GM20431 (cell line): ENCODE data around the gene ZNG1C.
"Not testable (repeated sequence)": the region's sequence is repeated elsewhere in the genome, so short reads cannot be mapped to it uniquely, and the experiment has no call there.

Source experiments
- in situ Hi-C: fragments of 300-500 bp; cut with MseI, MboI; formaldehyde crosslinking; loops from one replicate; pipeline ENCODE4 v1.15.0; 2020; ENCODE audit warnings: low sequenced_read_pairs; ENCODE audit not compliant: unreplicated experiment

Gene ZNG1C

DNA sequence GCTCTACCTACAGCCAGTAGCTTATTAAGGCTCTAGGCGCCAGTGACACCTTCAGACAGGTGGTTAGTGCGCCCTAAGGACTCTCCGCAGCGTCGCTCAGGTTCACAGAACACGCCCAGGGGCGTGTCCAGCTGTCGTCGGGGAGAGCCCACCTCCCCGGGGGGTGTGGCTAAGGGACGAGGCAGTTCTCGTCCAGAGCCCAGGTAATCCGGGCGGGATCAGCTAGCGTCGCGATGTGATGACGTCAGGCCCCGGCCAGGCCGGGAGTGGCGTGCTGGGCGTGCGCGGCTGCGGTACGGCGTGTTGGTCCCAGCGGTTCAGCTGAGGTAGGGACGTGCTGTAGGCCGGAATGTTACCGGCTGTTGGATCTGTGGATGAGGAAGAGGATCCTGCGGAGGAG is at the start of gene ZNG1C:
ZNG1C (plus strand) TSS at position 301 of the 400 bp plus-strand sequence; CDS start at position 350, 49 bp downstream.
- in situ Hi-C loops = not testable (repeated sequence)

DNA sequence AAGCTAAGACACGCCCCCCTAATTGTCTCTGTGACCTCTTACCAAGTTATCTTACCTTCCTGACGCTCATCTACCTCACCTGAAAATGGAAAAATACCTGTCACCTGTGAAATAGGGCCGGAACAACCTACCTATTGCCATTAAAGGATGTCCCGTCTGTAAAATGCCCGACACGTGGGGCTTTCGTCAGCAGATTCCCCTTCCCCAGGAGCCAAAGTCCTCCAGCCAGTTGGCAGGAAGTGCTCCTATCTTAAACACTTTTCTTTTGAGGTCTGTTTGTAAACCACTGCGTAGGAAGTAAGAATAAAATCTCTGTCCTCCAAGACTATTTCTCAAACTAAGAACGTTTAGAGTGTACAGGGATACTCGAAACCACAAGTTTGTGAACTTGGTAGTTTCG is 654 bp downstream of the ZNG1C start:
- in situ Hi-C loops = not testable (repeated sequence)

DNA sequence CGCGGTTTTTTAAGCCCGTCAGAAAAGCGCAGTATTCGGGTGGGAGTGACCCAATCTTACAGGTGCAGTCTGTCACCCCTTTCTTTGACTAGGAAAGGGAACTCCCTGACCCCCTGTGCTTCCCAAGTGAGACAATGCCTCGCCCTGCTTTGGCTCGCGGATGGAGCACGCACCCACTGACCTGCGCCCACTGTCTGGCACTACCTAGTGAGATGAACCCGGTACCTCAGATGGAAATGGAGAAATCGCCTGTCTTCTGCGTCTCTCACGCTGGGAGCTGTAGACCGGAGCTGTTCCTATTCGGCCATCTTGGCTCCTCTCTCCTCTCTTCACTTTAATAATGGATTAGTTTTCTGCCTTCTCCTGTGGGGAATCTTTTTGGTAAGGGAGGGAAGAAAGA is 39.3 kb downstream of the ZNG1C start:
- in situ Hi-C loops = not testable (repeated sequence)

DNA sequence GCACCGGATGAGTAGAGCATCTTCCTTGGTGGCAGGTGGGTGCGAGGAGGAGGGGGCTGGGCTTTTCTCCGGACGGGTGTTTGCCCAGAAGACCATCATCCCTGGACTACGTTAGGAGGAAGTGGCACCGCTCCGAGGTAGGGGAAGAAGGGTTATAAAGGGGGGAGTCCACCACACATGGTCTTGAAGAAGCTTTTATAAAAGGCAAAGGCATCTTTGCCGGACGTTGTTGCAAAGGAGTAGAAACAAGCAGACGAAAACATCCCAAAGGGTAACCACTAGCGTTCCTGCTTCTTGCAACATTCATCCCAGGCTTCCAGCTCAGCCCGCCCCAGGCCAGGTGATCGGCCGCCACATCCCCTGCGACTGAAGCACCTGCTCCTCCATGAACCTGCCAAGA is 60.8 kb downstream of the ZNG1C start, which contains the start of gene FOXD4L3:
FOXD4L3 (plus strand) TSS at position 301 of the 400 bp plus-strand sequence; CDS start at position 386, 85 bp downstream.
- in situ Hi-C loops = not testable (repeated sequence)

DNA sequence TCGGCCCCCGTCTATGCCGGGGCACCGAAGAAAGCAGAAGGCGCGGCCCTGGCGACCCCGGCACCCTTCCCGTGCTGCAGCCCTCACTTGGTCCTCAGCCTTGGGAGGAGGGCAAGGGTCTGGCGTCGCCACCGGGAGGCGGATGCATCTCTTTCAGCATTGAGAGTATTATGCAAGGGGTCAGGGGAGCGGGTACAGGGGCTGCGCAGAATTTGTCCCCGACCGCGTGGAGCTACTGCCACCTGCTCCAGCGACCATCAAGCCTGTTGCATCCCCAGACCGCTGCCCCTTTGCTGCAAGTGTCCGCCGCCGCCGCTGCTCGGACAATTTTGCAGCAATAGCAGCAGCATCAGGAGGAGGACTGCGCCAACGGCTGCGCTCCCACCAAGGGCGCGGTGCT is 62.0 kb downstream of the ZNG1C start:
- in situ Hi-C loops = not testable (repeated sequence)

DNA sequence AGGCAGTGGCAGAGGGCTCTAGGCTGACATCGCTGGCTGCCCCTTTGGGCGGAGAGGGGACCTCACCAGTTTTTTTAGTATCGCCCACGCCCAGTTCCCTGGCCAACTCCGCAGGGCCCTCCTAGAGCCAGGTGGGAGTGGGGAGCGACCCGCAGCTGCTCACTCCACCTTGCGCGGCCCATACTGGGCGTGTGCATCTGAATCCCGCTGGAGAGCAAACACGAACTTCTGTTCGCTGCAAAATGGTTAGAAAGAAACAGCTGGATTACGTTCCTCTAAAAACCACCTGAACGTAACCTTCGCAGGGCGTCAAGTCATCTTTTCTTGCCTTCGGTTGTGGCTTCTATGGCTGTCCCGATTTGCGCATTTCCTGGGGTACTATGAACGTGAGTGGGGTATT is 62.4 kb downstream of the ZNG1C start:
- in situ Hi-C loops = not testable (repeated sequence)

DNA sequence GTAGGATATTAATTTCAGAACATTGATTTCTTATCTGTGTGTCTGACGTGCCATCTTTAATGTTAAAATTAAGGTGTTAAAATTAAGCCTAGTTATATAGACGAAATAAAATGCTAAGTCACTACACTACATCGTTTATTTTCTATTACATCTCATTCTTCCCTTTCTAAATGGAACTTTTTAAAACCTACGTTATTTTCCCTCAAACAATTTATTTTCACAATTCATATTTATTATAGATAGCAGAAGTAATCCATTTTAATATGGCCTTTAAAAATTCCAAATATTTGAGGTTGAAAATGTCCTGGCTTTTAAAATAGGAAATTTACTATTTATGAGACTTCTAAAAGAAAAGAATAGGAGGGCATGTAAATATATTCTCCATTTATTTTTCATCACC is 63.0 kb downstream of the ZNG1C start:
- in situ Hi-C loops = not testable (repeated sequence)

DNA sequence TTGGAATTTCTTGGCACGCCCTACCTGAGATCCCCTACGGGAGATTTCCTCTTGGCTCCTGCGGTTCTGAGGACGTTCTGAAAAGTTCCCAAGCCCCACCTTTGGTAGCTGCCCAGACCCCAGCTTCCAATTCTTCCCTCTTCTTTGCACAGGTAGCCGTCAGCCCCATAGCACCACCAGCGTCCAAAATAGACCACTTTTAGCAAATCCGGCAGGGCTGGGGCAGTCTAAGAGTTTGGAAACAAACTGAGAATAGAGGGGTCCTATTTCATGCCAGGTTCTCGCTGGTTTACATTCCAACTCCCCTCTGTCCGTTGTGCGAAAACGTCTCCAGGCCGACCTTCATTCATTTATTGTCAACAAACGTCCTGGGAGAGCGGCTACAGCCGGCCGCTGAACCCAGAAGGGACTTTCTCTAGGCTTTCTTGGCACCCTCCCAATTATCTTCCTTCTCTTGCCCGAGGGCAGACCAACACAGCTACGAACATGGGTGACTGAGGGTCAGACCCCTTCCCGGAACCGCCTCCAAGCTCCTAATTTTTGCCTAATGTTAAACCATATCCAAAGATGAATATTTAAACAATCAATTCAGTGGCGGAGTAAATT is 64.0 kb downstream of the ZNG1C start:
- in situ Hi-C loops = not testable (repeated sequence)

DNA sequence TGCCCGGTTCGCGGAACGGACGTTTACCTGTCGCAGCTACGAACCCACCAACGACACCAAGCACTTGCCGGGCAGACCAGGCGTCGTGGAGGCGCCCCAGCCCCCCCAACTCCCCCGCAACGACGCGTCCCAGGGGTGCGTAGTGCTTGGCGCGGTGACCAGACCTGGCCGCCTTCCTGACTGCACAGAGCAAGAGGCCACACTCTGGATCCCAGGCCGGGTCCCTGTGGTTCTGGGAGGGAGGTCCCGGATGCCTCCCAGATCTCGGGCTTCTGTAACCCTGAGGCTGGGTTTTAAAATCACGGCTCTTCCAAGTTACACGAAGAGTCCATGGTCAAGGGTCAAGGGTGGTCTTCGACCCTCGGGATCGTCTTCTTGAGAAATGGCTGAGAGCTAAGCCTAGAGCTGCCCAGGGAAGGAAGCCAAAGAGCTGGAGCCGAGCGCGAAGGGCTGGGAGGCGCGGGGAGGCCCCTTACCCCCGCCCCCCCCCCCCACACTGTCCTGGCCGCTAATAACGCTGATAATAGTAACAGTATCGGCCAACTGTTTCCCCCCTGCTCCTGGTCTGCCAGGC is 64.7 kb downstream of the ZNG1C start:
- in situ Hi-C loops = not testable (repeated sequence)

DNA sequence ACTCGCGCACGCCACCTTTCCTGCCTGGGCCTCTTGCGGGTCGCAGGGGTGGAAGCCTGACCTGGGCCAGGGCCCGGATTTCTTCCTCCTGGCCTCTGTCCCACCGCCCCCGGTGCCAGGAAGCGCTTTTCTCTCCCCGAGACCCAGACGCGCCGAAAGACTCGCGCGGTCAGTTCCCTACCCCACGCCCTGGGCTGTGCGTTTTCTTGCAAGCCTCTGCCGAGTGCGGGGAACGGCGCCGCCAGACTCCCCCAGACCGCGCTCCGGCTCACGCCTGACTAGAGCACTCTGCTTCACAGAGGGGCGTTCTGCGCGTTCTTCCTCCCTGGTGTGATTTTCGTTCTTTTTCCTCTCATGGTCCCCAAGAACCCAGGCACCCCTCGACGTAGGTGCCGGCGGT is 65.3 kb downstream of the ZNG1C start:
- in situ Hi-C loops = not testable (repeated sequence)

DNA sequence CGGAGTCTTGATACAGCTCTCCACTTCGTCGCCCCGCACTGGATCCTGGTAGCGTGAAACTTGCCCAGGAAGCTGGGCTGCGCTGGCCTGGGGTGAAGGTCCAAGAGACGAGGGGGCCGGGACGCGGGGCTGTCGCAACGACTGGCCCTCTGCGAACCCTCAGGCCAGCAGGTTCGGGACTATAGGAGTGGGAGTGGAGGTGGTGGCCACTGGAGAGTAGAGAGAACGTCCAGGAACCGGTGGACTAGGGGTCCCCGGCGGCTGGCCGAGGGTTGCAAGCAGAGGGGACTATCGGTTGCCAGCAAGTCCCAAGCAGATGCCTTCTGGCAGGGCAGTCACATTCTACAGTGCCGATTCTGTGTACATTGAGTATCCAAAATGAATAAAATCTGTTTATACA is 65.9 kb downstream of the ZNG1C start:
- in situ Hi-C loops = not testable (repeated sequence)

DNA sequence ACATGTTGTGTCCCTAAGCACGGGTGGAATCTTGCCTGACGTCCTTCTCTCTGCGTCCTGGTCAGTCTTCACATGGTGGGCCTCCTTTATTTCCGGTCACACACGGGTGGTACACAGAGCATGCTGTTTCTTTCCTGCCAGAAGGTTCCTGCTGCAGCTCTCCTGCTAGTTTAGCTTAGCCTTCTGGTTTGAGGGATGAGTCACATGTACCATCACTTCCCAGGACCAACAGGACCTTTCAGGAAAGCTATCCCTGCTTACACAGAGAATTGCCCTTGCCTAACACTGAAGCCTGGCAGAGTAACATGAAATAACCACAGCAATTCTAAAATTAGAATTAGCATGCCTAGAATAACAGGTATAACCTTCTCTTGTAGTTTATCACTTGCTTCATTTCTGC is 69.4 kb downstream of the ZNG1C start:
- in situ Hi-C loops = not testable (repeated sequence)

DNA sequence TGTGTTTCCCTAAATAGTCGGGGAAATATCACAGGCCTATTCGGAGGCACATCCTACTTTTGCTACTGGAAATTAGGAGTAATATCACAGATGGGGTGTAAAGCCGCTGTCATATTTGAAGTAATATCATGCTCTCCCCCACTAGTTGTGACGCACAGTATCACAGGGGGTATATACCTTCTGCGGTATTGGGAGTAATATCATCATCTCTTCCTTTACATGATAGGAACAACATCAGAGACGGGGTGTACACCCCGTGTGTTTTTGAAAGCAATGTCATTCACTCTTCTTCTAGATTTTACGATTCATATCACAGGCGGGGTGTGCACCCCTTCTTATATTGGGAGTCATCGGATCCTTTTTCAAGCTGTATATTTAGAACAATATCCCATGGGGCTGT is 76.4 kb downstream of the ZNG1C start:
- in situ Hi-C loops = not testable (repeated sequence)

DNA sequence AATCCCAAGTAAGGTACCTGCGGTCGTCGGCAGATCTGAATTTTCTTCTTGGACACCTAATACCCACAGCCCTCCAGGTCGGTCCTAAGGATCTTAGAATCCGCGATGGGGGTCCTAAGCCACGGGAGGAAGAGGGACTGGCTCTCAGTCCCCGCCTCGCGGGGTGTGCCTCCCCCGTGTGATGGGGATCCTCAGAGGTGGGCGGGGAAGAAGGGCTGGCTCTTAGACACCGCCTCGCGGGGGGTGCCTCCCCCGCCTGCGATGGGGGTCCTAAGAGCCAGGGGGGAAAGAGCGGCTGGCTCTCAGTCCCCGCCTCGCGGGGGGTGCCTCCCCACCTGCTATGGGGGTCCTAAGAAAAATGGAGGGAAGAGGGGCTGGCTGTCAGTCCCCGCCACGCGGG is 82.0 kb downstream of the ZNG1C start:
- in situ Hi-C loops = not testable (repeated sequence)

DNA sequence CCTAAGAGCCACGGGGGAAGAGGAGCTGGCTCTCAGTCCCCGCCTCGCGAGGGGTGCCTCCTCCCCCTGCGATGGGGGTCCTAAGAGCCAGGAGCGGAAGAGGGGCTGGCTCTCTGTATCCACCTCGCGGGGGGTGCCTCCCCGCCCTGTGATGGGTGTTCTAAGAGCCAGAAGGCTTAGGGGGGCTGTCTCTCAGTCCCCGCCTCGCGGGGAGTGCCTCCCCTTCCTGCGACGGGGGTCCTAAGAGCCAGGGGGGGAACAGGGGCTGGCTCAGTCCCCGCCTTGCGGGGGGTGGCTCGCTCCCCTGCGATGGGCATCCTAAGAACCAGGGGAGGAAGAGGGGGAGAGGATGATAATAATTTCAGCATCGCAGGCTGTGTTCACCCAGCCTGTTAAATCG is 82.7 kb downstream of the ZNG1C start:
- in situ Hi-C loops = not testable (repeated sequence)

DNA sequence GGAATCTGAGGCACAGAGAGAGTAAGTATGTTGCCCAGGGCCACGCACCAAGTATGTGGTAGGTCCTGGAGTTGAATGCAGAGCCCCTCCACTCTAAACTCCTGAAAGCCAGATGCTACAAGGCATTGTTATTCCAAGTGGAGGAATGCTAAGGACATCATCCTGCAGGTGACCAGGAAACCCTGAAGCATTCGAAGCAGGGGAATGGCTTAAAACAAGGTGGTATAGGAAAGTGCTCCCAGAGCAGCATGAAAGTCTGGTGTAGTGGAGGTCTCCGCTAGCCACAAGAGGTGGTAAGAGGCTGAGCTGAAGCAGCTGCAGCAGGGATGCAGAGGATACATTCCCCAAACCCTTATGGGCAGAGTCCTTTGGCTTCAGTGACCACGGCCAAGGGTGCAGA is 87.3 kb downstream of the ZNG1C start:
- in situ Hi-C loops = not testable (repeated sequence)

DNA sequence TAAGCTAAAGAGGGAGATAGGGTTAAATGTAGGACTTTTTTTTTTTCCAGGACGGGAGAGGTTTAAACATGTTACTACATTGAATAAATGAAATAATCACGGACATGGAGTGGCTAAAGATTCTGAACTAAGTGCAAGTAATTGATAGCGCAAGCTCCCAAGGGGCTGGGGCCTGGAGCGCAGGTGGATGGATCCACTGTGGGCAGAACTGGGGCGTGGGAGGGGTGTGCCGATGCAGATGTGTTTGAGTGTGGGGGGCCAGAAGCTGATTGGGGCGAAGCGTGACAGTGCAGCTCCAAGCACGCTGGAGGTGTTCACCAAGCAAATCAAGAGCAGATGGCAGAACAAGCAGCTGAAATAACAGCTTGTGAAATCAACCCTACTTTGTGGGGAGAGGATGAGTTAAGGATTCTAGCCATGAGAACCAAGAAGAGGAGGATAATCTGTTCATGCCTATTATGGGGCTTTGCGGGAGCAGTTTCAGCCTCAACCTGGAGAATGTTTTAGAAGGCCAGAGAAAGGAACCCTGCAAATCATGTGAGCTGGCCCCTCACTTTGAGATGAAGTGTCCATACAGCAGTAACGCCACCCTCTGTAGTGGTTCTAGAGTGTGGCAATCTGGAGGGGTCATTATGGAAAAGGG is 88.9 kb downstream of the ZNG1C start:
- in situ Hi-C loops = not testable (repeated sequence)

DNA sequence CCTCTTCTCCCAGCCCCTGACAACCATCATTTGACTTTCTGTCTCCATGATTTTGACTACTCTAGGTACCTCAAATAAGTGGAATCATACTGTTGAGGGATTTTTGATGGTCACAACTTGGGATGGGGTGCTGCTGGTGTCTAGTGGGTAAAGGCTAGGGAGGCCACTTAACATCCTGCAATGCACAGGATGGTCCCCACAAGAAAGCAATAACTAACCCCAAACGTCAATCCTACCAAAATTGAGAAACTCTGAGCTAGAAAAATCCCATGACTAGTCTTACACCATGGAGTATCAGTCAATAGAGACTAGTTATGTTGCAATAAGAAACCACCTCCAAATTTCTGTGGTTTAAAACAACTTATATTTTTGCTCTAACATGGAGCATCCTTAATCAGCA is 90.3 kb downstream of the ZNG1C start:
- in situ Hi-C loops = not testable (repeated sequence)

DNA sequence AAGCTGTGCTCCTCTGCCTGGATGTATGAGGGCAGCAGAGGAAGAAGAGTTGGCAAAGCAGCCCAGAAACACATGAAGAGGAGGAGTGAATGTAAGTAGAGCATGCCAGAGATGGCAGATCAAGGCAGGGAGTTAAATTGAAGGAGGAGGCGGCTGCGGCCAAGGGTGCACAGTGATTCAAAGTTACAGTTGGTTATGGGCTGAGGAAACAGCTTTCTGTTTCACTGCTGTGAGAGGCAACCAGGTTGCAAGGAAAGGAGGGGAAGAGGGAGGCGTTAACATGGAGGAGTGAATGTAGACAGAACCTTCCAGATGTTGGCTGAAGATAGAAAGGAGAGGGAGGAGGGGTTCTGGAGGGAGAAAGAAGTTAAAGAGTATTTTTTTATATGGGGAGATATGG is 94.2 kb downstream of the ZNG1C start:
- in situ Hi-C loops = not testable (repeated sequence)

DNA sequence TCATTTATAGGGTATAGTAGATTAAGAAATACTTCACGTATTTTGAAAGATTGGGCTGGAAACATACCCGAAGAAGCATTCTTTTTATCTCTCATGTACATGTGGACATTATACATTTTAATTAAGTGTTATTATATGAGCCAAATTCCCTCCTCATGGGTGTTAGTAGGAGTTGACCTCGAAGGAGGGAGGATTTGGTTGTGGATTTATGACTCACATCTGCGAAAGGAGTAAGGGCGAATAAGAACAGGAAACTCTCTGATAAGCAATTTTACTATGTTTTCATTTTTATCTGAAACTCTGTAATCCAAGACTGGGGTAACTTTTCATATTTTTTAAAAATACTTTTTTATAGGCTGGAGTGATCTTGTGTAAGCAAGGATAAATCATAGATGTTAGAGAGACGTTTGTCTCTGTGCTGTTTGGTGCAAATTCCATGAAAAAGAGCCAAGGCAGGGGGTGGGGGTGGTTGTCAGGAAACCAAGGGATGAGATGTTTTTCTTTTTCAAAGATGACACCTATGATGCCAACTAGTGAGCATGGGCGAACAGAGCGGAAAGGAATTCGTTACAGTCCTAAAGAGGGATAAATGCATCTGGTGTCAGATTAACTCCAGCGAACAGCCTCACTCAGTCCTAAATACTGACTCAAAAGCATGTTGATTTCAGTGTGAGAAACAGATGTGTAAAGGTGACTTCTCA is 95.0 kb downstream of the ZNG1C start:
- in situ Hi-C loops = not testable (repeated sequence)

DNA sequence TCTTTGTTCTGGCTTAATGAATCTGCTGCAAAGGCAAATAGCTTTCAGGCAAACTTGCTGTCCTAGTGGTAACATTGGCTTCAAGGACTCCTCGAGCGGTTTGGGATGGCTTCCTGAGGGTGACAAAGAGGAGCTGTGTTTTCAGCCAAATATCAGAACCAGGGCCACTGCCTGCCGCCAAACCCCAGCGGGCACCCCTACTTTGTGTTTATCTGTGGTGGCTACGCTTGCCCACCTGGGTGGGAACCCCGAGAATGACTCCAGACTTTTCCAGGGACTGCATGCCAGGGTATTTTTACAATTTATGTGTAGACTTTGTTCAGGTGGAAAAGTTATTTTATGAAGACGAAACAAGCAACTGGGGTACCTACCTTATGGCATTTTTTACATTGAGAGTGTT is 96.2 kb downstream of the ZNG1C start:
- in situ Hi-C loops = not testable (repeated sequence)
